SIG-M5 treated with dmso at 0.1 percent for 504 hours (cell line): Measurements from ENCODE around the gene L3MBTL2.
A peak's percentile ranks its signal among the peaks of the same experiment; 100 is the strongest.

ENCODE experiments used
- DNase-seq: peaks from one replicate; lab custom pipeline; 2025; ENCODE audit not compliant: unreplicated experiment; lab: John Stamatoyannopoulos, UW

The L3MBTL2 gene

DNA sequence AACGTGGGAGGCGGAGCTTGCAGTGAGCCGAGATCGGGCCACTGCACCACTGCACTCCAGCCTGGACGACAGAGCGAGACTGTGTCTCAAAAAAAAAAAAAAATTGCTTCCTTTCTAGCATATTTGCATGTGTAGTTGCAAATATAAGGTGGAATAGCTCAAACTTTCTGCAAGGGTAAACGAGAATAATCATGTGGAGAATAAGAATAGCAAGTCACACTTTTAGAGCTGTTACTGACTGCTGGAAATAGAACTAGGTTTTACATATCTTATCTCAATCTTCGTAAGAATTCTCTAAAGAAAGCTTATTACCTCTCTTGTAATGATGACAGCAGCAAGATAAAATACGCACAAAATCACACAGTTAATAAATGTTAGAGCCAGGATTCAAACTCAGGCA is 1.6 kb downstream of the L3MBTL2 start:
- DNase-seq = no peak

DNA sequence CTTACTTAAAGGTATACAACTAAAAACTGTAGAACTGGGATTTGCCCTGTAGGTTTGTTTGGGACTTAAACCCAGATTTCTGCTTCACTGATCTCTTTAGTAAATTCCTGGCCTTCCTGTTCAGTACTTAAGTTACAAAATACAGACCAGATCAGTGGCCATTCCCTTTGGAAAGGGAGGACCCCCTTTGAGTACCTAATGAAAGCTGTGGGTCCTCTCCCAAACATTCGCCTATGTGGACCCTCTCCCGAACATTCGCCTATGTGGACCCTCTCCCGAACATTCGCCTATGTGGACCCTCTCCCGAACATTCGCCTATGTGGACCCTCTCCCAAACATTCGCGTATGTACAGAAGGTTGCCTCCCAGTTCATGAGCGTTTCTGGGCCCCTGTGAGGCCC is 10.3 kb downstream of the L3MBTL2 start:
- no peak for DNase-seq

- no peak for DNase-seq
These were observed 10.8 kb downstream of the L3MBTL2 start for GRCh38 chr22:41215926-41216325.

- no peak for DNase-seq
These were observed 11.9 kb downstream of the L3MBTL2 start for GRCh38 chr22:41216984-41217383.

DNA sequence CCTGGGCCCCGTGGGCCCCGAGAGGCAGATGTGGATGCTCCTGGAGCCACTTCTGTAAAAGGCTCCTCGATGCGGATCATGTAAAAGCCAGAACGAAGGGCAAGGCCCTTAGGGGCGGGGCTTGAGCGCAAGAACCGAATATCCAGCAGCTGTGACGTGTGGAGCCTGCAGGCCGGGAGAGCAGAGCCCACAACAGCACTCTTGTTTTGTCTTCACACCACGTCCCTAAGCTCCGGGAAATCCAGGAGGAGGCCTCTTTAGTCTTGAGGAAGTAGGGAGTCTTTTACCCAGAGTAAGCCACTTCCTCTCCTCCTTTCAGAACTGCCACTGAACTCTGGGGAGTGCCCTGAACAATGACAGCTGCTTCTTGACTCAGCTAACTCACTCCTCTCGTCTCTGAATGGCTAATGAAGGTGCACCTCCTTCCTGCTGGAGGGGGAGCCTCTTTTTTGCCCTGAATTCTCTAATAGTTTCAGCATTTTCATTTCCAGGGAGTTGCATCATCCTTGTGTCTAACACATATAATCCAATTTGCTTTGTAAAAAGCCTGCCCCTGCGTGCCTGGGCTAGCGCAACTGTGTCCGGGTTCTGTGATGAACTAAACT is 12.5 kb downstream of the L3MBTL2 start:
- peak; percentile 96 for DNase-seq

- DNase-seq = no peak
These were observed 17.9 kb downstream of the L3MBTL2 start for GRCh38 chr22:41222846-41223507.

DNA sequence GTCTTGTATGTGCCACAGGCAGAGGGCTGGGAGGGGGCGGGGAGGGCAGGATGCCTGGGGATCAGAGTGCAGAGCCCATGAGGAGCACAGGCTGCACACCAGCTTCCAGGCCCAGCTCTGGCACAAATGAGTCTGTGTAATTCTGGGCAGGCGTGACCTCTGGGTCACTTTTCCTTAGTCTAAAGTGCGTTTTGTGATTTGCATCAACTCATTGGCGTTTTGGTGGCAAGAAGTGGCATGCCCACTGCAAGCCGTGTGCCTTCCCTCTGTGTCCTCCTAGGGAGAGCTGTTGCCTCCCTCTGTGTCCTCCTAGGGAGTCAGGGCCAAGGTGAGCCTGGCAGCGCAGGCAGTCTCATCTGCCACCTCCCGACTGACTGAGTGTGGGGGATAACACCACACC is 18.4 kb downstream of the L3MBTL2 start:
- DNase-seq = no peak

- no peak for DNase-seq
These were observed 21.9 kb downstream of the L3MBTL2 start for GRCh38 chr22:41226723-41227655.

- no peak for DNase-seq
These were observed 24.1 kb downstream of the L3MBTL2 start for GRCh38 chr22:41229215-41229614.

DNA sequence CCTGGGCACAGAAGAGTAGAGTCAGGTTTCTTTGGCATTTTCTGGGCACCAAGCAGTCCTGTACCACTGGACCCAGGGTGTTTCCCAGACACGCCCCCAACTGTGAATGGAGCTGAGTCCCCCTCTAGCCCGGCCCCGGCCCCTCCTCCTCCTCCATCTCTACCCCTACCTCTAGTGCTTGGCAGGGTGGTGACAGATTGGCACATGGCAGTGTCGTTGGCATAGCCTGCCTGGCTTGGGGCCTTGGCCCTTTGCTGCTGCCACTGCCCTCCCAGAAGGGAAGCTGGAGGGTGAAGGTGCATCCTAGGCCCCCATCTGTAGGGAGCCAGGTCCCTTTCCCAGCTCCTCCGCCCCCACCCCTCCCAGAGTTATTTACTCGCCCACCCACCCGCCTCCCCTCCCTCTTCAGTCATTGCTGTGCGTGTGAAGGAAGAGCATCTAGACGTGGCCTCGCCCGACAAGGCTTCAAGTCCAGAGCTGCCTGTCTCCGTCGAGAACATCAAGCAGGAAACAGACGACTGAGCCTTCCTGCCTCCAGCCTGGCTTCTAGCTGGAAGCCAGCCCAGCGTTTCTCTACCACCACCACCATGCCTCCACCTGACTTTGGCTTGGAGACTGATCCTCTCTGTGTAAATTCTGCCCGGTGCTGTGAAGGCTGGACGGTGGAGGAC is 24.8 kb downstream of the L3MBTL2 start:
- DNase-seq = no peak

DNA sequence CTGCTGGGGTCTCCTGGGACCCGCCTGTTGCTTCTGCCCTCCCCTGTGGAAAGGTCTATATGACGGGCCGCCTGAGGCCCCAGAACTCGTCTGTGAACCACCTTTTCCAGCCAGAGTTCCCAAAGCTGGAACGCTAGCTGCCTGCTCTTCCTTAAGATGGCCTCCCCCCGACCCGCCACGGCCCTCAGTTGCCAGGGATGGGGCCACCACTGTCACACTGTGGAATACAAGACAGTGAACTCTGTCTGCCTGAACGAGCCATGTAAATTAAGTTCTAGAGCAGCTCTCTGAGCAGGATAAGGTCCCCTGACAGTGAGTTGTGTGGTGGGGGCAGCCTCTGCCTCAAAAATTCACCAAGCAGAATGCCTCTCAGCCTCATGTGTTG is 25.3 kb downstream of the L3MBTL2 start:
- no peak for DNase-seq

- no peak for DNase-seq
These were observed 26.3 kb downstream of the L3MBTL2 start for GRCh38 chr22:41231369-41231768.

DNA sequence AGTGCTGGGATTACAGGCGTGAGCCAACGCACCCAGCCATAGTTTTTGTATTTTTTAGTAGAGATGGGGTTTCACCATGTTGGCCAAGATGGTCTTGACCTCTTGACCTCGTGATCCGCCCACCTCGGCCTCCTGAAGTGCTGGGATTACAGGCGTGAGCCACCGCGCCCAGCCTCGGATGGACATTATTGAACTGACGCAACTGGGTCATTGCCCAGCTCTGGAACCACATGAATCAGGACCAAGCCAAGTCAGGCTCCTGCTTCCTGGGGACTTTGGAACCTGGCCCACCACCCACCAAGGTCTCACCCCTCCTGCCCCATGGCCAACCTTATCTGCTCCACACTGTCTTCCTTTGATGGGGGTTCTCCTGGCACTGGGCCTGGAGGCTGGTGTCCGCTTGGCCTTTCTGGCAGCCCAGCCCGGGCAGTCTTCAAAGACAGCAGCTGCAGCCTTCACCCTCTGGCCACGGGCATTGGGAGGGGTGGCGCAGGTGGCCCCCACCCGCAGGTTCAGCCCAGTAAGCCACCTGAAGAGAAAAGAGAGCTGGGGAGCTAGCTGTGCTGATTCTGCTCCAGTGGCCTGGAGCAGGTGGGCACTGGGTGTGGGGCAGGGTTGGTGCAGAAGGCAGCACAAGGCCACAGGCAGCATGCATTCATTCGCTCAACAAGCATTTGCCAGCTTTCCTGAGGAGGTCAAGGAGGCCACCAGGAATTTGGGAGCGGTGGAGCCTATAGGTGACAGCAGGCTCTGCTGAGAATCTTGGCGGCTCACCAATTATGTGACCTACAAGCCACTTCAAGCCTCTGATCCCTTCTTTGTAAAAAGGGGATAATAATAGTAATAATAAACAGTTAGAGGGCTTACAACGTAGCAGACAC is 29.9 kb downstream of the L3MBTL2 start:
- DNase-seq = no peak

- no peak for DNase-seq
These were observed 32.1 kb downstream of the L3MBTL2 start for GRCh38 chr22:41237036-41237706.

DNA sequence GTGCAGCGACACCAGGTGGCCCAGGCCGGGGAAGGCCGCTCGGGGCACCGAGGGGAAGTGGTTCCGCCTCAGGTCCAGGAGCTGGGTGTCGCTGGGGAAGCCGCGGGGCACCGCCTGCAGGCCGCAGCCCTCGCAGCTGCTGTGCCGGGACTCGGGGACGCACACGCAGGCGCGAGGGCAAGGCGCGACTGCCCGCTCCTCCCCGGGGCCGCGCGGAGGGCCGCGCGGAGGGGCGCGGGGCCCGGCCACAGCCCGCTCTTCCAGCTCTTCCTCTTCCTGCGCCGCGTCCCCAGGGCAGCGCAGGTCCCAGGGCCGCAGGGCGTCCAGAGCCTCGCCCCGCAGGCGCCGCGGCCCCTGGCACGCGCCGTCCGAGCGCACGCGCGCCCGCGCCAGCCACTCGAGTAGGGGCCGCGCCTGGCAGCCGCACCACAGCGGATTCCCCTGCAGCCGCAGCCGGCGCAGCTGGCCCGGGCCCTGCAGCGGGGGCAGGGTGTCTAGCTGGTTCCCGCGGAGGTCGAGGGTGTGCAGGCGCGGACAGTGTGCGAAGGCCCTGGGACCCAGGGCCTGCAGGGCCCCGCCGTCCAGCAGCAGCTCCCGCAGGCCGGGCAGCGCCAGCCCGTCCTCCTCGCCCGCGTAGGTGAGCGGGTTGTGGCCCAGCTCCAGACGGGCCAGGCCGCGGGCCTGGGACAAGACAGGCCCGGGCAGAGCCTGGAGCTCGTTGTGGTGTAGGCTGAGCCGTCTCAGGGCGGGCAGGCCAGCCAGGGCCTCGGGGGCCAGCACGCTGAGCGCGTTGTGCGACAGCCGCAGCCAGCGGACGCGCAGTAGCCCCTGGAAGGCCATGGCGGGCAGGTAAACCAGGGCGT is 32.8 kb downstream of the L3MBTL2 start:
- DNase-seq = peak; percentile 35

DNA sequence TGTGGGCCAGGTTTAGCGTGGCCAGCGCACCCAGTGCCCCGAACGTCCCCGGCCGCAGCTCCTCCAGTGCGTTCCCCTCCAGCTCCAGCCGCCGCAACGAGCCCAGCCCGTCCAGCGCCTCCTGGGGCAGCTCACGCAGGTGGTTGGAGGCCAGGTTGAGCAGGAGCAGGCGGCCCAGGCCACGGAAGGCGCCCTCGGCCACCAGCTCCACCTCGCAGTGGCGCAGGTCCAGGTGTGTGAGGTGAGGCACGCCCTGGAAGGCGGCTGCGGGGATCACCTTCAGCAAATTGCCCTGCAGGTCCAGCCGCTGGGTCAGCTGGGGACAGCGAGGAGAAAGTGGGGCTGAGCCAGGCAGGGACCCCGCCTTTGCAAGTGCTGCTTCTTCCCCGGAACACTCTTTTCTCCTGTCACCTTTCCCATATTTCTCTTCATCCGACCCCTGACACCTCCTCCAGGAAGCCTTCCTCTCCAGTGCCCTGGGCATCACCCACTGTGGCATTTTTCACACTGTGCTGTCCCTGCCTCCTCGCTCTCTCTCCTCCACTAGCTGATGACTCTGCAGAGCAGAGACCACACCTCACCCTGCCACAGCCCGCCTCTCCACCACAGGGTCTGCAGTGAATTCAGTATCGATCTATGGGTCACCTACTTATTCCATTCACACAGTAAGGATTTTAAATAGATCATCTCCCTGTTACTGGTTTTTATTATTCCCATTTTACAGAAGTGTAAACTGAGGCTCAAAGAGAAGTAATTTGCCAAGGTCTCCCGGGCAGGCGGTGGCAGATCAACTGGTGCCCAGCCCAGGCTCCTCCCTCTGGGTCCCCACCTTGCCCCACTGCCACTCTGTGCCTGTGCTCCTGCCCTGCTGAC is 33.7 kb downstream of the L3MBTL2 start:
- DNase-seq = no peak

DNA sequence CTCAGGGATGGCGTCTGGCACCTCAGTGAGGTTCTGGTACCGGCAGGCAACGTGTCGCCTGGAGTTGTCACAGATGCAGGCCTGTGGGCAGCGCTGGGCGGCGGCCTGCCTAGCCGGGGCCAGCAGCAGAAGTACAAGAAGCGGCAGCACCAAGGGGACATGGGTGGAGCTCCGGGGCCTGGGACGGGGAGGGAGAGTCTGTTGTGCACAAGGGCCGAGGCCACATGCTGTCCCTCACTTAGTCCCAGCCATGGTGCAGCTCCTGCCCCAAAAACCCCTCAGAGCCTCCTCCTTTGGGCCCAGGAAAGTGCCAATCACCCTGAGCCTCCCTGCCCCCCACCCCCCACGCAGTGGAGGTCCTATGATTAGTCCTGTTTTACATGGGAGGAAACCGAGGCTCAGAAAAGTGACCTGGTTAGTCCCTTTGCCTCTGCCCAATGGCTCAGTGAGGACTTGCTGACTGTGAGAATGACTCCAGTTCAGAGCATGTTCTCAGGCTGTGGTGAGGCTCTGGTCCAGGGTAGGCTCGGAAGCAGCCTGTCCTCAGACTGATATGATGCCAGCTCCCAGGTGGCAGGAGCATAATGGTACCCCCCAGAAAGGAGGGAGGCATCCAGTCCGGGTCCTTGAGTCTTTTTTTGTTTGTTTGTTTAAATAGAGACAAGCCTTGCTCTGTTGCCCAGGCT is 34.5 kb downstream of the L3MBTL2 start:
- no peak for DNase-seq
